Measurements from ENCODE around the gene MAPRE2.

MAPRE2 gene

GRCh38 chr18:35132021-35132902, 91.0 kb downstream of the MAPRE2 start:
- Histone ChIP-seq H3K4me3 (ENCODE audit: low read length) (no peak overlapping the region), H3K27ac (ENCODE audit: low read length) (no peak overlapping the region), H3K27me3 (ENCODE audit: insufficient read depth, low read length) (no peaks in the 10 kb centered on the region), H3K36me3 (ENCODE audit: insufficient read depth, low read depth, low read length) (peaks cover 33% of the 10 kb centered on the region), H3K9ac (ENCODE audit: low read depth, low read length) (no peak overlapping the region), H3K4me1 (ENCODE audit: insufficient read depth, low read length) (no peaks in the 10 kb centered on the region), H3K9me3 (ENCODE audit: insufficient read depth, low read depth, low read length) (no peaks in the 10 kb centered on the region)

GRCh38 chr18:35134190-35134730, 93.0 kb downstream of the MAPRE2 start:
- Histone ChIP-seq H3K4me1 (ENCODE audit: insufficient read depth, low read length) (peaks cover 2% of the 10 kb centered on the region; the same call in 1 of the 2 replicates), H3K4me3 (ENCODE audit: low read length) (no peak overlapping the region), H3K36me3 (ENCODE audit: insufficient read depth, low read depth, low read length) (peaks cover 25% of the 10 kb centered on the region), H3K27me3 (ENCODE audit: insufficient read depth, low read length) (no peaks in the 10 kb centered on the region), H3K27ac (ENCODE audit: low read length) (no peak overlapping the region), H3K9ac (ENCODE audit: low read depth, low read length) (no peak overlapping the region), H3K9me3 (ENCODE audit: insufficient read depth, low read depth, low read length) (no peaks in the 10 kb centered on the region)

- H3K9ac ChIP-seq (ENCODE audit: low read depth, low read length): peak overlapping the region; percentile 21; the same call in 1 of the 2 replicates
- H3K36me3 ChIP-seq (ENCODE audit: insufficient read depth, low read depth, low read length): peaks cover 19% of the 10 kb centered on the region
- H3K4me3 ChIP-seq (ENCODE audit: low read length): no peak overlapping the region
- H3K27me3 ChIP-seq (ENCODE audit: insufficient read depth, low read length): no peaks in the 10 kb centered on the region
- H3K27ac ChIP-seq (ENCODE audit: low read length): no peak overlapping the region
- peaks cover 4% of the 10 kb centered on the region; the same call in 1 of the 2 replicates for H3K4me1 ChIP-seq (ENCODE audit: insufficient read depth, low read length)
- no peaks in the 10 kb centered on the region for H3K9me3 ChIP-seq (ENCODE audit: insufficient read depth, low read depth, low read length)
These were observed 93.7 kb downstream of the MAPRE2 start for GRCh38 chr18:35134791-35135531.

GRCh38 chr18:35136248-35136647, 95.0 kb downstream of the MAPRE2 start:
- Histone ChIP-seq H3K9me3 (ENCODE audit: insufficient read depth, low read depth, low read length) (no peaks in the 10 kb centered on the region), H3K27me3 (ENCODE audit: insufficient read depth, low read length) (no peaks in the 10 kb centered on the region), H3K36me3 (ENCODE audit: insufficient read depth, low read depth, low read length) (peaks cover 27% of the 10 kb centered on the region), H3K27ac (ENCODE audit: low read length) (no peak overlapping the region), H3K4me3 (ENCODE audit: low read length) (no peak overlapping the region), H3K9ac (ENCODE audit: low read depth, low read length) (no peak overlapping the region), H3K4me1 (ENCODE audit: insufficient read depth, low read length) (peaks cover 4% of the 10 kb centered on the region; the same call in 1 of the 2 replicates)

GRCh38 chr18:35136885-35137284, 95.7 kb downstream of the MAPRE2 start:
- no peak overlapping the region for H3K27ac ChIP-seq (ENCODE audit: low read length)
- H3K36me3 ChIP-seq (ENCODE audit: insufficient read depth, low read depth, low read length): peaks cover 23% of the 10 kb centered on the region

GRCh38 chr18:35137632-35138031, 96.4 kb downstream of the MAPRE2 start:
- Histone ChIP-seq H3K36me3 (ENCODE audit: insufficient read depth, low read depth, low read length) (peaks cover 16% of the 10 kb centered on the region), H3K27me3 (ENCODE audit: insufficient read depth, low read length) (no peaks in the 10 kb centered on the region), H3K27ac (ENCODE audit: low read length) (no peak overlapping the region), H3K9ac (ENCODE audit: low read depth, low read length) (no peak overlapping the region), H3K4me3 (ENCODE audit: low read length) (no peak overlapping the region), H3K9me3 (ENCODE audit: insufficient read depth, low read depth, low read length) (no peaks in the 10 kb centered on the region), H3K4me1 (ENCODE audit: insufficient read depth, low read length) (peaks cover 4% of the 10 kb centered on the region; the same call in 1 of the 2 replicates)

More at GRCh38 chr18:35136885-35137284, 95.7 kb downstream of the MAPRE2 start:
- no peak overlapping the region for H3K4me3 ChIP-seq (ENCODE audit: low read length)
- H3K27me3 ChIP-seq (ENCODE audit: insufficient read depth, low read length): no peaks in the 10 kb centered on the region
- H3K9ac ChIP-seq (ENCODE audit: low read depth, low read length): no peak overlapping the region
- H3K9me3 ChIP-seq (ENCODE audit: insufficient read depth, low read depth, low read length): no peaks in the 10 kb centered on the region
- H3K4me1 ChIP-seq (ENCODE audit: insufficient read depth, low read length): peaks cover 4% of the 10 kb centered on the region; the same call in 1 of the 2 replicates

GRCh38 chr18:35138773-35139172, 97.6 kb downstream of the MAPRE2 start:
- Histone ChIP-seq H3K27me3 (ENCODE audit: insufficient read depth, low read length) (no peaks in the 10 kb centered on the region), H3K9me3 (ENCODE audit: insufficient read depth, low read depth, low read length) (no peaks in the 10 kb centered on the region), H3K4me1 (ENCODE audit: insufficient read depth, low read length) (peaks cover 4% of the 10 kb centered on the region; the same call in 1 of the 2 replicates), H3K4me3 (ENCODE audit: low read length) (no peak overlapping the region), H3K9ac (ENCODE audit: low read depth, low read length) (no peak overlapping the region), H3K27ac (ENCODE audit: low read length) (no peak overlapping the region), H3K36me3 (ENCODE audit: insufficient read depth, low read depth, low read length) (peaks cover 13% of the 10 kb centered on the region)

- Histone ChIP-seq H3K4me3 (ENCODE audit: low read length) (no peak overlapping the region), H3K27me3 (ENCODE audit: insufficient read depth, low read length) (no peaks in the 10 kb centered on the region), H3K9me3 (ENCODE audit: insufficient read depth, low read depth, low read length) (no peaks in the 10 kb centered on the region), H3K36me3 (ENCODE audit: insufficient read depth, low read depth, low read length) (peaks cover 13% of the 10 kb centered on the region), H3K27ac (ENCODE audit: low read length) (no peak overlapping the region), H3K9ac (ENCODE audit: low read depth, low read length) (no peak overlapping the region), H3K4me1 (ENCODE audit: insufficient read depth, low read length) (peaks cover 4% of the 10 kb centered on the region; the same call in 1 of the 2 replicates)
These were observed 98.3 kb downstream of the MAPRE2 start for GRCh38 chr18:35139517-35139916.

- Histone ChIP-seq H3K4me3 (ENCODE audit: low read length) (no peak overlapping the region), H3K4me1 (ENCODE audit: insufficient read depth, low read length) (peaks cover 4% of the 10 kb centered on the region; the same call in 1 of the 2 replicates), H3K36me3 (ENCODE audit: insufficient read depth, low read depth, low read length) (peaks cover 8% of the 10 kb centered on the region; the same call in 1 of the 2 replicates), H3K27ac (ENCODE audit: low read length) (no peak overlapping the region), H3K9me3 (ENCODE audit: insufficient read depth, low read depth, low read length) (no peaks in the 10 kb centered on the region), H3K27me3 (ENCODE audit: insufficient read depth, low read length) (no peaks in the 10 kb centered on the region), H3K9ac (ENCODE audit: low read depth, low read length) (no peak overlapping the region)
These were observed 99.9 kb downstream of the MAPRE2 start for GRCh38 chr18:35141077-35141476.

GRCh38 chr18:35141567-35142274, 100.5 kb downstream of the MAPRE2 start:
- Histone ChIP-seq H3K4me3 (ENCODE audit: low read length) (no peak overlapping the region), H3K27me3 (ENCODE audit: insufficient read depth, low read length) (no peaks in the 10 kb centered on the region), H3K36me3 (ENCODE audit: insufficient read depth, low read depth, low read length) (peaks cover 8% of the 10 kb centered on the region; the same call in 1 of the 2 replicates), H3K4me1 (ENCODE audit: insufficient read depth, low read length) (peaks cover 4% of the 10 kb centered on the region; the same call in 1 of the 2 replicates), H3K27ac (ENCODE audit: low read length) (no peak overlapping the region), H3K9ac (ENCODE audit: low read depth, low read length) (no peak overlapping the region), H3K9me3 (ENCODE audit: insufficient read depth, low read depth, low read length) (no peaks in the 10 kb centered on the region)

GRCh38 chr18:35142275-35142615, 101.0 kb downstream of the MAPRE2 start:
- no peaks in the 10 kb centered on the region for H3K9me3 ChIP-seq (ENCODE audit: insufficient read depth, low read depth, low read length)
- H3K4me1 ChIP-seq (ENCODE audit: insufficient read depth, low read length): peaks cover 4% of the 10 kb centered on the region; the same call in 1 of the 2 replicates
- H3K4me3 ChIP-seq (ENCODE audit: low read length): no peak overlapping the region
- H3K36me3 ChIP-seq (ENCODE audit: insufficient read depth, low read depth, low read length): peaks cover 8% of the 10 kb centered on the region; the same call in 1 of the 2 replicates
- no peak overlapping the region for H3K9ac ChIP-seq (ENCODE audit: low read depth, low read length)
- H3K27me3 ChIP-seq (ENCODE audit: insufficient read depth, low read length): no peaks in the 10 kb centered on the region
- no peak overlapping the region for H3K27ac ChIP-seq (ENCODE audit: low read length)
